ENCODE results near the gene LRP1.

Gene LRP1

DNA sequence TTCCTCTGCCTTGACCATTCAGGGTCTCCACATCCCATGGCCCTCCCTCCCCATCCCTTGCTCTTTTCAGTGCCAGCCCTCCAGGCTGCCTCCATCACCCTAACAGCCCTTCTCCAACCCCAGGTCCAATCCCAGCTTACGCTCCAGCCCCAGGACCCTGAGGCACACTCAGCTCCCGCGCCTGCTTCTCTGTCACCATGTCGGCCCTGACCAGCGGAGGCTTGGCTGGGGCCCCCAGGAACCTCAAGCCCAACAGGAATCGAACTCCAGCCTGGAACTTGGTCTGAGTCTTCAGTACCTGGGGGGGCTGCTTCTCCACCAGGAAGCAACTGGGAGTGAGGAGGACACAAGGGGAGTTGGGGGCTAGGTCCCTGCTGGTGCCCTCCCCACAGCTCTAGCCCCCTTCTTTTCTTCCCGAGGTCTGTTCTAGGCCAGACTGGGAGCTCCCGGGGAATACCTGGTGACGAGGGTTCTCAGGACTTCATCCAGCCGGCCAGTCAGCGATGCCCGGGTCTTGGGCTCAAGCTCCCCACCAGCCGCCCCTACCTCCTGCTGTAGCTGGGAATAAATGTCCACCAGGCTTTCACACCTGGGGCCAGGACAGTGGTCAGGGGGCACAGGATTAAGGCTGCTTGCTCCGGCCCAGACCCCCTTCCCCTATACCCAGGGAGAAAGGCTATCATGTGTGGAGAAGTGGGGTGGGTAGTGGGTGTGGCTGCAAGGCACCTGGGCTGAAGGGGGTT, 23.1 kb upstream of the LRP1 start:
- H3K79me2 ChIP-seq (ENCODE audit: insufficient read depth, low read length), result peaks cover 17% of the 10 kb centered on the region; the same call in 1 of the 2 replicates
- H3K9me2 ChIP-seq (replicated peaks; ENCODE audit: low read depth, low read length), result no peaks in the 10 kb centered on the region
- no peak overlapping the region for H2AFZ ChIP-seq (ENCODE audit: low read length)
- H3K27me3 ChIP-seq (ENCODE audit: insufficient read depth, low read length, poor library complexity, severe bottlenecking), result no peaks in the 10 kb centered on the region
- no peaks in the 10 kb centered on the region for H3K9me3 ChIP-seq (ENCODE audit: insufficient read depth, low read depth, low read length)
- no peak for TF ChIP-seq EZH2phosphoT487 (IDR thresholded peaks at IDR 0.05; ENCODE audit: borderline replicate concordance)
- TF ChIP-seq, protein P1, sequence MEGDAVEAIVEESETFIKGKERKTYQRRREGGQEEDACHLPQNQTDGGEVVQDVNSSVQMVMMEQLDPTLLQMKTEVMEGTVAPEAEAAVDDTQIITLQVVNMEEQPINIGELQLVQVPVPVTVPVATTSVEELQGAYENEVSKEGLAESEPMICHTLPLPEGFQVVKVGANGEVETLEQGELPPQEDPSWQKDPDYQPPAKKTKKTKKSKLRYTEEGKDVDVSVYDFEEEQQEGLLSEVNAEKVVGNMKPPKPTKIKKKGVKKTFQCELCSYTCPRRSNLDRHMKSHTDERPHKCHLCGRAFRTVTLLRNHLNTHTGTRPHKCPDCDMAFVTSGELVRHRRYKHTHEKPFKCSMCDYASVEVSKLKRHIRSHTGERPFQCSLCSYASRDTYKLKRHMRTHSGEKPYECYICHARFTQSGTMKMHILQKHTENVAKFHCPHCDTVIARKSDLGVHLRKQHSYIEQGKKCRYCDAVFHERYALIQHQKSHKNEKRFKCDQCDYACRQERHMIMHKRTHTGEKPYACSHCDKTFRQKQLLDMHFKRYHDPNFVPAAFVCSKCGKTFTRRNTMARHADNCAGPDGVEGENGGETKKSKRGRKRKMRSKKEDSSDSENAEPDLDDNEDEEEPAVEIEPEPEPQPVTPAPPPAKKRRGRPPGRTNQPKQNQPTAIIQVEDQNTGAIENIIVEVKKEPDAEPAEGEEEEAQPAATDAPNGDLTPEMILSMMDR (conservative IDR thresholded peaks at IDR 0.05; ENCODE audit: low read length), result no peak
- H3F3A ChIP-seq (ENCODE audit: low read depth), result no peaks in the 10 kb centered on the region
- H3K9ac ChIP-seq (ENCODE audit: low read depth, low read length, poor library complexity, severe bottlenecking), result no peak overlapping the region
- no peaks in the 10 kb centered on the region for H4K20me1 ChIP-seq (ENCODE audit: insufficient read depth, low read length, poor library complexity, severe bottlenecking)
- no peak overlapping the region for H3K4me3 ChIP-seq (ENCODE audit: low read length, poor library complexity, severe bottlenecking)
- peaks cover 11% of the 10 kb centered on the region; the same call in 1 of the 2 replicates for H3K36me3 ChIP-seq (ENCODE audit: insufficient read depth, low read length)
- no peak overlapping the region for H3K4me2 ChIP-seq (ENCODE audit: low read depth, low read length, poor library complexity, severe bottlenecking)
- peaks cover 11% of the 10 kb centered on the region for H3K4me1 ChIP-seq (ENCODE audit: insufficient read depth, low read length, poor library complexity, severe bottlenecking)

DNA sequence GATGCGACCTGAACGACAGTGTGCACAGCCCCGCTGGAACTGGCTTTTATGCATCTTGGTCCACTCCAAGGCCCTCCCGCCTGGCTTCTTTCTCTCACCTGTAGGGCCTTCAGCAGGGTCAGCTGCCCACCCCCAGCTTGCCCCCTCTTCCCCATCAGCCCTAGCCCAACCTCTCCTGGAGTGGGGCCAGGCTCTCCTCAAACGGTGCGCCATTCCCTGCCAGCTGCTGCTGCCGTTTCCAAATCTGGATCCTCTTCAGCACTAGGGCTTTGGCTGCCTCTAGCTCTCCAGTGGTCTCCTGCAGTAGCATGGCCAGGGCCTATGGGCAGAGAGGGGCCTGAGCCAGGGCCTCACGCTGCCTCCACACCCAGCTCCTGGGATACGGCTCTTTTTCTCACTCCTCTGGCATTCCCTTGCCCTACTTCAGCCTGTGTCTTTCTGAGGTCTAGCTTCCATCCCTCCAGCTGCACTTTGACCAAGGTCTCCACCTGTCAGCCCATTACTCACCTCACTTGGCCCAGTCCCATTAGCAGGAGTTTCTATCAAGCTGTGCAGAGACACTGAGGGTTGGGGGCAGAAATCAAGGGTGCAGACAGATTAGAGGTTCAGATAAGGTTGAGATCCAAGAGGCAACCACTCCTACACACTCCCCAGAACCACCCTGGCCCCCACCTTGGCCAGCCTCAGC, 22.1 kb upstream of the LRP1 start:
- Histone ChIP-seq H4K20me1 (ENCODE audit: insufficient read depth, low read length, poor library complexity, severe bottlenecking) (no peaks in the 10 kb centered on the region), H3K9me2 (replicated peaks; ENCODE audit: low read depth, low read length) (no peaks in the 10 kb centered on the region), H3K36me3 (ENCODE audit: insufficient read depth, low read length) (peaks cover 11% of the 10 kb centered on the region; the same call in 1 of the 2 replicates), H2AFZ (ENCODE audit: low read length) (no peak overlapping the region), H3K4me2 (ENCODE audit: low read depth, low read length, poor library complexity, severe bottlenecking) (no peak overlapping the region), H3K27me3 (ENCODE audit: insufficient read depth, low read length, poor library complexity, severe bottlenecking) (no peaks in the 10 kb centered on the region), H3K4me1 (ENCODE audit: insufficient read depth, low read length, poor library complexity, severe bottlenecking) (peaks cover 11% of the 10 kb centered on the region), H3F3A (ENCODE audit: low read depth) (no peaks in the 10 kb centered on the region), H3K9me3 (ENCODE audit: insufficient read depth, low read depth, low read length) (no peaks in the 10 kb centered on the region), H3K9ac (ENCODE audit: low read depth, low read length, poor library complexity, severe bottlenecking) (no peak overlapping the region), H3K4me3 (ENCODE audit: low read length, poor library complexity, severe bottlenecking) (no peak overlapping the region), H3K79me2 (ENCODE audit: insufficient read depth, low read length) (peaks cover 25% of the 10 kb centered on the region; the same call in 1 of the 2 replicates)
- TF ChIP-seq, protein P1 (conservative IDR thresholded peaks at IDR 0.05; ENCODE audit: low read length), result no peak
- TF ChIP-seq EZH2phosphoT487 (IDR thresholded peaks at IDR 0.05; ENCODE audit: borderline replicate concordance), result no peak

DNA sequence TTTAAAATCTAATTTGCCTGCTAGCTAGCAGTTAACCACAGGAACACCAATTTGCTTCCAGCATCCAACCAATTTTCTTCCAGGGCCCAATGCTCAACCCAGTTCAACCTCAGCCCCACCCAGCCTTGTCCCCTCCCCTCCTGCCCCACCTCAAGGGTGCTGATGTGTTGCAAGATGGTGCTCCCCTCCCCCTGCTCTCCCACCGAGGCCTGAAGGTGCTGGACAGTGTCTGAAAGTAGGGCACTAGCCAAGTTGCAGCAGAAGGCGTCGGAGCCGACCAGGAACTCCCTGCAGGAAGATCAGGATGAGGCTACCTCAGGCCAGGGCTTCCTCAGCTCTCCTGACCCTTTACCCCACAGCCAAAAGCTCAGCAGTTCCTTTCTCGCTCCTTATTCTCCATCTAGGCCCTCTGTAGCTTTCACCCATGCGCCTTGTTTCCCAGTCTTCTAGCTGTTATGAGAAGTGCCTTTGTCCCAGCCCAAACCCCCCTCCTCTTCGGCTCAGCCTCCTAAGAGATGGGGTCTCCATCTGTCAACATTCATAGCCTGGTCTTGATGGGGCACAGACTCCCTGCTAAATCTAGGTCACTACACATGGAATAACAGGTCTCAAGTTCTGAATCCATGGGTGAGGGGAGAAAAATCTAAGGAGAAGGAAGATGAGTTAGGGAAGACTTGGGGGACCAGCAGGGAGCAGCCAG, 20.7 kb upstream of the LRP1 start:
- Histone ChIP-seq H3K4me1 (ENCODE audit: insufficient read depth, low read length, poor library complexity, severe bottlenecking) (peaks cover 13% of the 10 kb centered on the region), H3K9me2 (replicated peaks; ENCODE audit: low read depth, low read length) (no peaks in the 10 kb centered on the region), H2AFZ (ENCODE audit: low read length) (no peak overlapping the region), H3K4me3 (ENCODE audit: low read length, poor library complexity, severe bottlenecking) (no peak overlapping the region), H3K27me3 (ENCODE audit: insufficient read depth, low read length, poor library complexity, severe bottlenecking) (no peaks in the 10 kb centered on the region), H3F3A (ENCODE audit: low read depth) (no peaks in the 10 kb centered on the region), H3K9ac (ENCODE audit: low read depth, low read length, poor library complexity, severe bottlenecking) (no peak overlapping the region), H3K36me3 (ENCODE audit: insufficient read depth, low read length) (peaks cover 11% of the 10 kb centered on the region; the same call in 1 of the 2 replicates), H3K79me2 (ENCODE audit: insufficient read depth, low read length) (peaks cover 25% of the 10 kb centered on the region; the same call in 1 of the 2 replicates), H4K20me1 (ENCODE audit: insufficient read depth, low read length, poor library complexity, severe bottlenecking) (no peaks in the 10 kb centered on the region), H3K4me2 (ENCODE audit: low read depth, low read length, poor library complexity, severe bottlenecking) (no peak overlapping the region), H3K9me3 (ENCODE audit: insufficient read depth, low read depth, low read length) (no peaks in the 10 kb centered on the region)
- TF ChIP-seq EZH2phosphoT487 (IDR thresholded peaks at IDR 0.05; ENCODE audit: borderline replicate concordance), result no peak

All from Loucy (cell line).